Testis (tissue), 2 donors: ENCODE measurements around the gene HHIPL1.

ENCODE experiments used
- CTCF ChIP-seq, 3 experiments: fragments of 450-650 bp in 2 of 3; fragments of 200-600 bp in 1 of 3; sonication (generic) in 1 of 3; IDR thresholded peaks; one replicate each; pipeline ENCODE4 v1.5.1; 2016 to 2019; ENCODE audit warnings: antibody characterized with exemption in 3 of 3, mild to moderate bottlenecking in 2 of 3, moderate library complexity in 1 of 3
- POLR2A ChIP-seq: fragments of 450-650 bp; IDR thresholded peaks from one replicate; pipeline ENCODE4 v1.6.1; 2017; ENCODE audit warnings: antibody characterized with exemption, mild to moderate bottlenecking, moderate library complexity

- TF ChIP-seq POLR2A, result no peak
- TF ChIP-seq CTCF (IDR thresholded peaks at IDR 0.05), result no peak
Measured at GRCh38 chr14:99662846-99663245, 17.9 kb downstream of the HHIPL1 start.
